GM19397 (cell line): ENCODE measurements around the gene UFD1.
A peak's percentile ranks its signal among the peaks of the same experiment; 100 is the strongest.
"Not testable (repeated sequence)": the region's sequence is repeated elsewhere in the genome, so short reads cannot be mapped to it uniquely, and the experiment has no call there.

ENCODE experiments used
- ATAC-seq: cut with Tn5 transposase; IDR thresholded peaks from one replicate; pipeline ENCODE4 v1.9.1; 2021; ENCODE audit warnings: mild to moderate bottlenecking, moderate library complexity; ENCODE audit not compliant: unreplicated experiment

The UFD1 gene

DNA sequence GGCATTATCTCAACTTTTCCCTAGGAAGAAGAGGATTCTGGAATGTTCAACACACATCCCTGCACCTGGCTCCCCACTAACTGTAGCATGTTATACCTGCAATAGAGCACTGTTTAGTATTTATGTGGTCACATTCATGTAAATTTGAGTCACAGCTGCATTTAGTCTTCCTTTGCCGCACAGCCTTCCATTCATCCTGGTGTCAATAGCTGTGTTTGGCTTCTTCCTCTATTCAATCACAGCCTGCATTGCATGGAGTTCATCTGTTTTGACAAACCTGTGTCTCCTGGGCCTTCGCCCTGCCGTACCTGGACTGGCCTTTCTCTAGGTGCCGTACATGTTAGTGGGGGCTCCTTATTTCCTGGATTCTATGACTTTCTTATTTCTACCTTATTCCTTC lies 27.4 kb downstream of the UFD1 start:
- ATAC-seq = no peak

DNA sequence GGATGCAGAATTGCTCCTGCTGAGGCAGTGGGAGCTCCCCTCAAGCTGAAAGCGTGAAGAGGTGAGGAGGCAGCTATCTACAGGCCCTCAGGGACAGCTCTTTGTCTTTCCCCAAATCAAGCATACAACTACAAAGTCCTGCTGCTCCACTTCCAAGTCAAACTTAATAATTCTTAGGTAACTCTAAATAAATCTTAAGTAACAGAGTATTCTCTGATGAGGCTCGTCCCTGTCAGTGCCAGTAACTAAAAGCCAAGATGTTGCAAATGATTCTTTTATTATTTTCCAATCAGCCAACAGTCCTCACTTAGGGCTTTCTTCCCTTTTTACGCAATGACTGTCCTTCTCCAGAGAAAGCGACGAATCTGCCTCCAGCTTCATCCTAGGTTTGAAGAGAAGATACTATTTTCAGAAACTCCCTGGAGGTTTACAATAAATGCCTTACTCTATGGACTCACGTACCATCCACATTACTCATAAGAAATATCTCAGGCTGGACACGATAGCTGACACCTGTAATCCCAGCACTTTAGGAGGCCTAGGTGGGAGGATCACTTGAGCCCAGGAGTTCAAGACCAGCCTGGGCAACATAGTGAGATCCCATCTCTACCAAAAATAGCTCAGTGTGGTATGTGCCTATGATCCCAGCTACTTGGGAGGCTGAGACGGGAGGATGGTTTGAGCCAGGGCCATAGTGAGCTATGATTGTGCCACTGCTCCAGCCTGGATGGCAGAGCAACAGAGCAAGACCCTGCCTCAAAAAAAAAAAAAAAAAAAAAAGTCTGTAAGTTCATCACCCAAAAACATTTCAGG lies 28.4 kb downstream of the UFD1 start:
- ATAC-seq = no peak

DNA sequence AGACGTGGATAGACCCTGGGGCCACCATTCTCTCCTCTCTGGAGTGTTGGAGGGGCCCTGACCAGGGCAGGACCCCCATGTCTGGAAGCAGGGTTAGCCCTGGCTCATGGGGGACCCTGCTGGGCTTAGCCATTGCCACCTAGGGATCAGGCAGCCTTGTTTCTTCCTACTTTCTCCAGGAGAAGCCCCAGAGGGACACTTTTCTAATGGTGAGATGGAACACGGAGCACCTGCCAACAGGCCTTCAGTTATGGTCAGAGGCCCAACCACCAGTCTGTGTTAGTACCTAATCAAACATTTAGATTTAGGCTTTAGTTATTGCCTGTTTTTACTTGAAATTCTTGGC lies 29.6 kb downstream of the UFD1 start:
- ATAC-seq = no peak

DNA sequence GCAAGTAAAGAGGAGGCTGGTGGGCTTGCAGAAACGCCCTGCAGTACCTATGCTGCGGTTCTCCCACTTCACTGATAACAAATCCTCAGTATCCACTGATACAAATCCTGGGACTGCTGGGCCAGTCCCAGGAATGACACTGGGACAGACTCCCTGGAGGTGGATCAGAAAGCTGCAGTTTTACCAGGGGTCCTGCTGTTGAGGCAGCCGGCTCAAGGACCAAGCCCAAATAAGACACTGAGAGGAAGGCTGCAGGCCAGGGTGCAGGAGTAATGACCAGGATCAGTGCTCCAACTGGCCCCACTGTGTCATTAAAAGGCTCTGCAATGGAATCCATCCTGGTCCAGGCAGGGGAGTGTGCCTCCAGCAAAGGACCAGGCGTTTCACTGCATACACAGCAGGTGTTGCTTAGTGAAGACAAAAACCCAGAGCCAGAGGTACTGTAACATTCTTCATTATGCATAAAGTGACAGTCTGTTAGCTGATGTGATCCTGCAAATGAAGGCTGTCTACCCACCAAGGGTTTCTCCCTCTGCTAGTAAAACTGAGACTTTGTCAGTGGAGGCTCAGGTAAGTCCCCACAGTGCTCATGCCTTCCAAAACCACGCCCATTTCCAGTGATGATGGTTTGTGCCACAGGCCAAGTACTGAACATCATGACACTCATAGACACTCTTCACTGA lies 30.1 kb downstream of the UFD1 start:
- no peak for ATAC-seq

DNA sequence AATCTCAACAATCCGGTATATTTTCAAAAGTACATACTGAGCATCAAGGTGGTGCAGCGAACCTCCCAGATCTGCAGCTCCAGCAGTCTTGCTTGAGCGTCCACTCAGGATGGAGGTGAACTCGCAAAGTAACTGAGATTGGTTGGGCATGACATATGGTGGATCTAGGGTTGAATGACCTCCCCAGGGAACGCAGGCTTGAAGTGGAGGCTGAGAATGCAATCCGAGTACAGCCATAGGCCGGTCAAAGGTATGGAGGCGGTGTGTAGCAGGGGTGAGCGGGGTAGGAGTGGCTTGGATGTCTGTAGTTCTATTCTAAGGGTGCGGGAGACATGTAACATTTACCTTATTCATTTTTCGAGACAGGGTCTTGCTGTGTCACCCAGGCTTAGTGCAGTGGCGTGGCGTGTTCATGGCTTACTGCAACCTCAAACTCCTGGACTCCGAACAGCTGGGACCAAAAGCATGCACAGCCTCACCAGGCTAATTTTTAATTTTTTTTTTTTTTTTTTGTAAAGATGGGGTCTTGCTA lies 30.9 kb downstream of the UFD1 start:
- ATAC-seq = peak; percentile 33

DNA sequence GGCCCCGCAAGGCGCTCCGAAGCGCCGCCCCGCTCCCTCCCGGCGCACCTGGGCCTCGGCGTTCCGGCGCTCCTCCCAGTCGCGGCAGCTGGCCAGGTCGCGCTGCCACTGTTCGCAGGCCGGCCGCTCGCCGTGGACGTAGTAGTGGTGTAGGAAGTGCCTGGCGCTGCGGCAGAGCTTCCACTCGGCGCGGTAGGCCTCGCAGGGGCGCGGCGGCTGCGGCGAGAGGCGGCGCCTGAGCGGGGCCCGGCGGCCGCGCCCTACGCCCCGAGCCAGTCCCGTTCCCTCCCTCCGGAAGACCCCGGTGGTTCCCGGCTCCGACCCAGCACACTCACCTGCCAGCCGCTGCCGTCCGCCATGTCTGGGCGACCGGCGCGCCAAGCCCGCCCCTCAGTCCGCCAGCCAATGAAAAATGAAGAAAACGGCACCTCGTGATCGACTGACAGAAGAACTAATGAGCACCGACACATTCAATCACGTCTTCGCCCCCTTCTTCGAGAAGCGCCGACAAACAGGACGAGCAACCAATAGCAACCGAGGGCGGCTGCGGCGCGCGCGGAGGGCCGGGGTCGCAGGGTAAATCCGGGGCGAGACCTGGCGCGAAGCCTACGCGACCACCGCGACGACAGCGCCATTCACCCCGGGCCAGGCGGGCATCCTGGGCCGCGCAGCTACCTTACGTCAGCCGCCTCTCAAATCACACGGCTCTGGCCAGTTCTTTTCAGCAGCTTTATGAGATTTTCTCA lies 31.5 kb downstream of the UFD1 start, which contains the start of gene C22orf39:
TSS of gene C22orf39 (minus strand) at position 382 of the 746 bp plus-strand sequence. CDS start at position 359, 23 bp downstream.
- peak; percentile 87 for ATAC-seq

DNA sequence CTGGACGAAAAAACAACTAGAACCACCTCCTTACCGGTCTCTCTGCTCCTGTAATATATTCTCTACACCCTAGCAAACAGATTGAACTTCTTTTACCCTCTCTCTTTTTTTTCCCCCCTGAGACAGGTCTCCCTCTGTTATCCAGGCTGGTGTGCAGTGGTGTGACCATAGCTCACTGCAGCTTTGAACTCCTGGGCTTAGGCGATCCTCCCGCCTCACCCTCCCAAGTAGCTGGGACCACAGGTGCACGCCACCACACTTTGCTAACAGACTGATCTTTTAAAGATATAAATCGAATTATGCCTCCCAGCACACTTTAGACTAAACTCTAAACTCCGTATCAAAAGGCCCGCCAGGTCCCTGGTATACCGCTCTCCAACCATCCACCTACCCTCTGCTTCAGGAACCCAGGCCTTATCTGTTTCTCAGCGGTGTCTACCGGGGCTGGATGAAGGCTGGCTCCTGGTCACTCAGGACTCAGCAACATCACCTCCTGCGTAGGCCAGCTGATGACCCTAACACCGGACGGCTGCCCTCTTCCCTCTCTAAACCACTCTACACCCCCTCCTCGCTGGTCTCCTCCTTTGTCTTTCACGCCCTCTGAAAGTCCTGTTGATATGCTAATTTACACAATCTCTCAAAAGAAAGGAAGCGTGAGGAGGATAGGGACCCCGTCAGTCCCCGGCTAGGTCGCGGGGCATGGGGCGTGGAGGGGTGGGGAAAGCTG lies 32.2 kb downstream of the UFD1 start:
- ATAC-seq = no peak

DNA sequence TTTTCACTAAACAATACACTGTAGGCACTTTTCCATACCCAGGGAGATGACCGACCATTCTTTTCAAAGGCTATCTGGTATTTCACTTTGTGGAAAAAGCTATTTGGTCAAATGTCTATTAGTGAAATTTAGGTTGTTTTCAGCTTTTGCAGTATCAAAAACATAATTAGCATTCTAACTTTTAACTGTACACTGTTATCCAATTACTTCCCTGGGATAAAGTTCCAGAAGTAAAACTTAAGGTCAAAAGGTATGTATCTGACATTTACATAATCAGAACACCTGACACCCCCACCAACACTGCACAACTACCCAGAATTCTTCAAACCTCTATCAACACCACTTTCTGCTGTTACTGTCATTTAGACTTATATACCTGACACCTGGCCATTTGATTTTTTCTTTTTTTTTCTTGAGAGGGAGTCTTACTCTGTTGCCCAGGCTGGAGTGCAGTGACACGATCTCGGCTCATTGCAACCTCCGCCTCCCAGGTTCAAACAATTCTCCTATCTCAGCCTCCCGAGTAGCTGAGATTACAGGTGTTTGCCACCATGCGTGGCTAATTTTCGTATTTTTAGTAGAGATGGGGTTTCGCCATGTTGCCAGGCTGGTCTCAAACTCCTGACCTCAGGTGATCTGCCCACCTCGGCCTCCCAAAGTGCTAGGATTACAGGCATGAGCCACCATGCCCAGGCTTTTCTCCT lies 33.6 kb downstream of the UFD1 start:
- not testable (repeated sequence) for ATAC-seq

DNA sequence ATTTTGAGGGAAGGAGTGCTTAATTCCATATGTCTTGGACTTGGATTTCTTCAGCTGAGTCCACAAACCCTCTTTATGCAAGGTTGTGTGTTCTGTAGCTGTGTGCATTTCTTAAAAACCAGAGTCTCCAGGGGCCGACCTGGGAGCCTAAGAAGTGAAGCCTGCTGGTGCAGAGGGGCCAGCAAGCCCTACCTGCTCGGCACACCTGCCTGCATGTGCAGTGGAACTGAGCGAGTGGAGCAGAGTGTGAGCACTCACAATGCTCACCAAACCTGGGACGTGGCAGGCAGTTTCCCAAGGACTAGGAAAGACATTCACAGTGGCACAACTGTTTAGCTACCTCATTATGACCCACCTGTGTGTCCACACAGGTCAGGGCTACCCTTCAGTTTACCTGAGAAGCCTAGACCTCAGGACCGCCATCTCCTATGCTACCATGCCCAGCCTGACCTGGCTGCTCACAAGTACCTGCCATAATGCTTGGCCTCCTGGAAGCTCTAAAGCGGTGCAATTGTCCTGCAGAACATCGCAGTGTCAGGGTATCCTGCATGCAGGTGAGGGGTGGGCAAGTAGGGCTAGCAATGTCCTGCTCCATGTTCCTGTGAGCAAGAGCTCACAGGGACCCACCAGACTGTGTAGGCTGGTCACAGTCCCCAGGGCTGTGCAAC lies 35.3 kb downstream of the UFD1 start:
- no peak for ATAC-seq

DNA sequence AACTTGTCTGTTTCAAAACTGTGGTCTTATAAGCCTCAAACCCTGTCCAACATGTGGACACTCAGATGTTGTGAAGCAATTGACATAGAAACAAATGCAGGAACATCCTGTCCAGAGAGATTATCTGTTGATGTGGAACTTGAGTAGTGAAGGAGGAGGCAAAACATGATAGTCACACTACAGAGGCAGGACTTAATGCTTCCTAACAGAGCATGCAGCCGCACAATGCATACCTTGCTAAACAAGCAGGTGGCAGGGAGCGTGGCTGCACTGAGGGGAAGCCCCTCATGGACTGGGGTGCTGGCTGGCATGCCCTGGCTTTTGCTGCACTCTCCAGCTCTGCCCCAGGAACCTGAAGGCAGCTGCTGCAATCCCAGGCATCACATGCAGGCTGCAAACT lies 36.8 kb downstream of the UFD1 start:
- no peak for ATAC-seq

DNA sequence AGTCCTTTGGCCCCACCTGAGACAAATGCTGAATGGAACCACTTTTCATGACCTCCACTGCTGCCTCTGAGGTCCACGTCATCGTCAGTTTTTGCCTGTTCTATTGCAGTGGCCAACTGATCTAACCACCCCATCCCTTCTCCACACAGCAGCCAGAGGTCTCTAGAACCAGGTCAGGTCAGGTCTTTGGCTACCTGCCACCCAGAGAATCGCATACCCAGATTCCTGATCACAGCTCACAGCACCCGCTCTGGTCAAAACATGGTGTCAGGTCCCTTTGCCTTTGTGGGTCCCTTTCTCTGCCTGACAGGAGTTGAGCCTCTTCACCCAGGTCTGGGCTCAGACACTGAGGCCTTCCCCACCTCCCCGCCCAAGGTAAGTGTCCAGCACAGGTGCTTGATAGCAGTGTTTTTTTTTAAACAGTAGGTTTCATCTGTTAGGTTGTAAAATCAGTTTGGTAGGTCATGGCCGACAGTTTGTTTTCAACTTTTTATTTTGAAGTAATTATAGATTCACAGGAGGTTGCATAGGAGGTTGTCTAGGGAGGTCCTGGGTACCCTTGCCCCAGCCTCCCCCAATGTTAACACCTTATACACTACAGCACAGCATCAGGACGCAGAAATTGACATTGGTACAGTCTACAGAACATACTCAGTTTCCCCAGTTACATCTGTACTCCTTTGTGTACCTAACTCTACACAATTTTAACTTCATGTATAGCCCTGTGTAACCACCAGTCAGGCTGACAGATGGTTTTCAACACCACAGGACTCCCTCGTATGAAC lies 38.4 kb downstream of the UFD1 start:
- ATAC-seq = no peak

DNA sequence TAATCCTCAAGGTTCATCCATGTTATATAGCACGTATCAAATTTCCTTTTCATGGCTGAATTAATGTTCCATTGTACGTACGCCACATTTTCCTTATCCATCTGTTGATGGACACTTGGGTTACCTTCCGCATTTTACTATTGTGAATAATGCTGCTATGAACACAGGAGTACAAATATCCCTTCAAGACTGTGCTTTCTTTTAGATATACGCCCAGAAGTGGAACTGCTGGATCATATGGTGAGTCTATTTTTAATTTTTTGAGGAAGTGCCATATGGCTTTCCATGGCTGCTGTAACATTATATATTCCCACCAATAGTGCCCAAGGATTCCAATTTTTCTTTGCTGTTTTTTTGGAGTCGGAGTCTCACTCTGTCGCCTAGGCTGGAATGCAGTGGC lies 40.7 kb downstream of the UFD1 start:
- no peak for ATAC-seq

DNA sequence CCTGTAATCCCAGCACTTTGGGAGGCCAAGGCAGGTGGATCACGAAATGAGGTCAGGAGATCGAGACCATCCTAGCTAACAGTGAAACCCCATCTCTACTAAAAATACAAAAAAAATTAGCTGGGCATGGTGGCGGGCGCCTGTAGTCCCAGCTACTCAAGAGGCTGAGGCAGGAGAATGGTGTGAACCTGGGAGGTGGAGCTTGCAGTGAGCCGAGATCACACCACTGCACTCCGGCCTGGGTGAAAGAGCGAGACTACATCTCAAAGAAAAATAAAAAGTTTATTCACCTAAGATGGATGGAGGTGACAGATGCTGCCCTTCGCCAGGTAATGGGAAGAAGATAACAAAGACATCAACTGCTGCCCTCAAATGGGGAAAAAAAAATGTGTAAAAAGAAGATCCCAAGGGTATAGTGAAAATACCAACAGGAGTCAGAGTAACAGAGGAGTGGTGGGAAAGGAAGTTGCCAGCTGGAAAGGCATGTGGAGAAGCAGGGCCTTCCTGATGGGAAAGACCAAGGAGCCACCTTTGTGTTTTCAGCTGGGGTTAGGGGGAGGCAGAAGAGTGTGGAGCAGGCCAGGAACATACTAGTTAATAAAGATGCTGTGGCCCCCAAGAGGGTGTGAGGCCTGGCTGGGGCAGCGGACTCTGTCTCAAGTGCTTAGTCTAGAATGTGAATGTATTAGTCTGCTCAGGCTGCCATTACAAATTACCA lies 42.4 kb downstream of the UFD1 start:
- not testable (repeated sequence) for ATAC-seq

DNA sequence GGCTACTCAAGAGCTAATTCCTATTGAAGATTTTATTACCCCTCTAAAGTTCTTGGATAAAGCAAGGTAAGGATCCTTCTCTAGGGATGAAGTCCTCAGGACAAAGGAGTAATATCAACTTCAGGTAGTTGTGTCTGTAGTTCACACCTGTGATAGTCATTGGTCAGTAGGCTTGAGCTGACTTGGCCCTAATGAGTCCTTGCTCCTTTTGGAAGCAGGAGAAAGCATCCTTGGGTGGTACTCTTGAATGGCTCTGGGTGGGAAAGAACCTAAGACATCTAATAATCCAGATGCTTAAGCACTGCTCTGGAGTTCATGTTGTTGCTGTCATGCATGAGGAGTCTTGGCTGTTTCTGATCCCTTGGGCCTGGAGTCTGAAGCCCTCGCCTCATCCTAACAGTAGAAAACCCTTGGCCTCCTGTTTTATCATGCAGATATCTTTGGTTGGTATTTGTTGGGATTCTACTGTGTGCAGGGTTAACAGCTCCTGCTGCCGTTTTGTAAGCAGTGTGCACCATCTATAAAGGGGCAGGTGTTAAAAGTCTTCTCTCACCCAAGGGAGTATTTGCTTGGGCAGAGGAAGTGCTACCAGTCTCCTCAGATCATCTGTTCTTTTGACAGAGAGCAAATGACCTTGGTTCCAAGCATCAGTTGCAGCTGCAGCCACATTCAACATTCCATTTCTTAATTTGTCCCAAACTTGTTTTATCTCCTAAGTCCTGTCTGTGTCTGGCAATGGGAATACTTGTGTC lies 44.0 kb downstream of the UFD1 start:
- no peak for ATAC-seq

DNA sequence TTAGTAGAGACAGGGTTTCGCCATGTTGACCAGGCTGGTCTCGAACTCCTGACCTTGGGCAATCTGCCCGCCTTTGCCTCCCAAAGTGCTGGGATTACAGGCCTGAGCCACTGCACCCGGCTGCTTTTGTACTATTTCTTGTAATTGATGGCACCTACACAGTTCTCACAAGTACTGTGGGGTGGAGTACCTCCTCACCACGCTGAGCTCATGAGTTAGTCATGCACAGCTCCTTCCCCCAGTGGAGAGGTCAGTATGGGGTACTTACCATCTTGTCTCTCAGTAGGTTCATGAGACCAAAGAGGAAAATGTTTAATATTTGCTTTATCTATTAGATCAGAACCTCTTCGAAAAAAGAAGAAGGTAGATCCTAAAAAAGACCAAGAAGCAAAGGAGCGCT lies 44.6 kb downstream of the UFD1 start:
- no peak for ATAC-seq

DNA sequence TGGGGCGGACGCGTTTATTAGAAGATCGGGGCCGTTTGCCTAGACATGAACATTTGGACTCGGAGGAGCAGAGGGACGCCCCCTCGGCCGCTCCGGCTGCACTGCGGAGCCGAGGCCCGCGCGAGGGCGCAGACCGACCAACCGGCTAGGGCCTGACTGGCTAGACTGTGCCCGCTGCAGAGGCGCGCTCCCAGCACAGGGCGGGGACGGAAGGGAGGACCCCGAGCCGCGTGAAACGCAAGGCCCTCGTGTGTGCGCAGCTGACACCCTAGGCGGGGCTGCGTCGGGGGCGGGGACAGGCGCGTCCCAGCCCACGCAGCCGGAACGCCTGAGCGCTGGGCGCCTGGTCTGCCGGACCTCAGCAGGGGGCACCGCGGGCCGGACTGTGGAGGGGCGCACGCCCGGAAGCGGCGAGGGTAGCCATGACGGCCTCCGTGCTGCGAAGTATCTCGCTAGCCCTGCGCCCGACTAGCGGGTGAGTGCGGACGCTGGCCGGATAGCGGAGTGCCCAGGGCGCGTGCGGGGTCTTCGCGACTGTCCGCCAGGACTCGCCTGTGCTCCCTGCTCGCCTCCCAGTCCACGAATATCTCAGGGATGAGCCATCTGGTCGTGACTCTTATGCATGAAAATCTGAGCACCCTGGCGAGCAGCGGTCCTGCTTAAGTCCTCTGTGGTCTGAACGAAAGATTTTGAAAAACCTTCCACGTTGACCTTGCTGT lies 46.7 kb downstream of the UFD1 start, which contains the start of gene MRPL40:
TSS of gene MRPL40 (plus strand) at position 413 of the 719 bp plus-strand sequence. CDS start at position 423, 10 bp downstream.
- peak; percentile 76 for ATAC-seq

DNA sequence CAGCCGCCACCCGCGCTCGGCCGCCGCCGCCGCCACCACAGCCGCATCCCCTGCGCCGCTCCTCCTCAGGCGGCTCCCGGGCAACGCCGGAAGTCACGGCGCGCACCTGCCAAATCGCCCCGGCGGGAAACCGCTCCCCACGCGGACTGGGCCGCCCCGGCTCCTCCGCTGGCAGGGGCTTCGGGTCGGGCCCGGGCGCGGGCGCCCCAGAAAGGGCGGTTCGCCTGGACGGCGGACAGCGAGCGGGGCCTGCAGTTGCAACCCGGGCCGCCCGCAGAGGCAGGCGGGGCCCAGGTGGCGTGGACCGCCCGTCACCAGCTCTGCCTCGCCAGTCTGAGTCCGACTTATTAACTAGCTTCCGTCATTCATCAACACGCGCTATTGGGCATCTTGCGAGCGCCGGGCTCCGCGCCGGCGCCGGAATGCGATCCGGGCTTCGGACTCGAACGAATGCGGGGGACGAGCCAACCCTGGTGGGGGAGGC lies 47.3 kb downstream of the UFD1 start, which contains the start of gene HIRA:
TSS of gene HIRA (minus strand) at position 85 of the 484 bp plus-strand sequence. CDS start 257 bp downstream, outside the sequence.
- ATAC-seq = peak; percentile 53
